Epidermal melanocyte (primary cell): ENCODE data around the gene TUBGCP4.

ENCODE experiments used
- DNase-seq: peaks from one replicate; pipeline ENCODE4 v3.0.0; 2011; ENCODE audit warnings: low spot score; ENCODE audit not compliant: insufficient read length

The TUBGCP4 gene

GRCh38 chr15:43402255-43402654, 31.4 kb downstream of the TUBGCP4 start:
- no peak for DNase-seq

GRCh38 chr15:43403616-43404015, 32.7 kb downstream of the TUBGCP4 start:
- DNase-seq: no peak

- no peak for DNase-seq
Observed at GRCh38 chr15:43404130-43404529, 33.2 kb downstream of the TUBGCP4 start.

DNA sequence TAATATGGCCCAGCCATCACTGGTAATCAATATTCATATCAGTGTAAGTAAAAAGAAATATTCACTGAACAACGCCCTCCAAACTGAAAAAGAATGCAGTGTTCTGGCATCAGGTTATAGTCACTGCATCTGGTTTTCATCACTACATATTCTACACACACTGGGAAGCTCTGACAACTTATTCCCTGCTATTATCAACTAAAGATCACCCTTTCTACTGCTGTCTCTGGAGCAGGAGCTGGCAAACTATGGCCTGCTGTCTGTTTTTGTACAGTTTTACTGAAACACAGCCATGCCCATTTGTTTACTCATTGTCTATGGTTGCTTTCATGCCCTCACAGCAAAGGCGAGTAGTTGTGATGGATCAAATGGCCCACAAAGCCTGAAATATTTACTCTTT, 35.3 kb downstream of the TUBGCP4 start:
- peak; percentile 28 for DNase-seq

GRCh38 chr15:43406808-43407207, 35.9 kb downstream of the TUBGCP4 start:
- DNase-seq: no peak

DNA sequence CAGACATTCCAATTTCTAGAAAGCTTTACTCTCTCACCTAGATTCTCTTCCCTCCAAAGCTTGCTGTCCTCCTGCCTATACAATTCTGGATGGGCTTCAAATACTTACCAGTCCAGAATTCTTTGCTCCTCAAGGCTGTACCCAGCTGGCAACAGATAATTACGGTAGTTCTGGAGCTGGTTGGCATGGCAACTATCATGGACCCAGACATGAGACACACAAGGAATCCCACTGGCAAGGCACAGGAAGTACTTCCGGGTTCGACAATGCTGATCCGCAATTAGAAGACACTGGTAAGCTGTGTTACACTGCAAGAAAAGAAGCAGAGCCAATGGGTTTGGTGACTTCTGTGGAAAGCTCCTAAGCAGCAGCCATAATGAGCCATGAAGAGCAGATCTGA, 37.9 kb downstream of the TUBGCP4 start:
- no peak for DNase-seq

DNA sequence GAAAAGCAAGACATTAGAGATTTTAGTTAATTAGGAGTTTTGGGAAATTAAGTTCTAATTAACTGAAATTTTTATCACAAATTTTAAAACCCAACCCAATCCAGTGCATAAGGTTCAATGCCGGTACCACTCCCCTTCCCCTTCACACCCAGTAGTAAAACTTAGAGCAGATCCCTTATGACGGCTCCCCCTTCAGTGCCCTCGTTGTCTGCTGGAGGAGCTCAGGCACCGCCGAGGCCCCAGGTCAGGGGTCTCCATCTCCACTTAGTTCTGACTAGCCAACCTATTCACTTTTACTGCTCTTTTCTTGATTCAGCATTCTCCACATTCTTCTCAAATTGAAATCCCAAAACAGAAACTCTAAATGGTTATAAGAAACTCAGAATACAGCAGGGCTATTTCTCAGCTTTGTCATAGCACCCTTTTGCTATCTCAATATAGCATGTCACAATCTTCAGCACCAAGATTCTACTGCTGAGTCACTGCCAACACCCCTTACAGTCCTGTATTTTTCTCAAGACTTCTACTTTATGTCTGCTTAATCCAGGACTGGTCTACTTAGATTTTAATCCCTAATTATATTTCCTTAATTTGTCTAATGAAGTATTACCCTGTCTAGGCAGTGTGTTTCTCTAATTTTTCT, 39.8 kb downstream of the TUBGCP4 start:
- no peak for DNase-seq

GRCh38 chr15:43412096-43412495, 41.2 kb downstream of the TUBGCP4 start:
- DNase-seq: no peak

- no peak for DNase-seq
Observed at GRCh38 chr15:43414196-43414595, 43.3 kb downstream of the TUBGCP4 start.

DNA sequence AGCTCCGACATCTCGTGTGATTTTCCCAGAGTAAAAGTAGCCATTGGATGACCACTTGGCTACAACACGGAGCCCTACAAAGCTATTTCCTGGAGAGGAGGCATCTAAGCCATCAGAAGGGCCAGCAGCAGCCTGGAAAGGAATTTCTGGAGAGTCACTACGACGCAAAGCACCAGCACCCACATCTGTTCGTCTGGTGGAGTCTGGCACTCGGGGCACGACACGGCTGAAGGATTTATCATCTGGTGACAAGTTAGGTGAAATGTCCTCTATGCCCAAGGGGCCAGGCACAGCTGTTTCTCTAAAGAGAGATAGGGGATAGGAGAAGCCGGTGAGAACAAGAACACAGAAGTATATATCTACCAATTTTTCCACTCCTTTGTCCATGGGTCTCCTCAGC, 49.5 kb downstream of the TUBGCP4 start:
- no peak for DNase-seq

DNA sequence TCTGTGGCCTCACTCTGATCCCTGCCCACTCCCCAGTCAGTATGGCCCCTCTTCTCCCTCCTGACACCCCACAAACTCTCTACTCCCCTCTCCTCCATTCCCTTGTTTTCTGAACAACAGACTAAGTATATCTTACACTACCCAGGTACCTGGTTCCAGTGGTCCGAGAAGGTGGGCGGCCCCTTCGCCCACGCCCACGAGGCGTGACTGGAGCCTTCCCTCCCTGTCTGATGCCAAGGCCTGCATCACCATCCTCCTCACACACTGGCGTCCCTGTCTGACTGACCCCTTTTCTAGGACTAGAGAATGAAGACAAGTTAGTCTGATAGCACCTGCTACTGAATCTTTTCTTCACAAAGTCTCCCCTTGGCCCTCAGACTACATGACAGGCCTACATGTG, 50.0 kb downstream of the TUBGCP4 start:
- no peak for DNase-seq

- no peak for DNase-seq
Observed at GRCh38 chr15:43423793-43424192, 52.9 kb downstream of the TUBGCP4 start.

DNA sequence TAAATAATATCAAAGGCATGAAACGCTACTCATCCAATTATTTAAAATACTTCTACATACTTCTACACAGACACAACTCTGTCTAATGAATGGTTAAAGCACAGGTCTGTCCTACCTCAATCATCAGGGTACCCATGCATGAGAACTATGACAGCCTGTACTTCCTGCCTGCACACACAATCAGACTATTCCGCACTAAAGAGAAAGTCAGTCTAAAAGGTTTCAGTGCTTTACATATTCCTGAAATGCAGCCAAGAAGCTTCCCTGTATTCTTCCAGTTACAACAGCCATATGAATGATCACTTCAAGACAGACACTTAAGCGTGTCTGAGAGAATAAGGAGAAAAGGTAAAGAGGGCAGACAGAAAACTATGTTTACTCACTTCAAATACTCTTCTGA, 58.8 kb downstream of the TUBGCP4 start:
- no peak for DNase-seq

GRCh38 chr15:43433165-43433564, 62.3 kb downstream of the TUBGCP4 start:
- DNase-seq: no peak

DNA sequence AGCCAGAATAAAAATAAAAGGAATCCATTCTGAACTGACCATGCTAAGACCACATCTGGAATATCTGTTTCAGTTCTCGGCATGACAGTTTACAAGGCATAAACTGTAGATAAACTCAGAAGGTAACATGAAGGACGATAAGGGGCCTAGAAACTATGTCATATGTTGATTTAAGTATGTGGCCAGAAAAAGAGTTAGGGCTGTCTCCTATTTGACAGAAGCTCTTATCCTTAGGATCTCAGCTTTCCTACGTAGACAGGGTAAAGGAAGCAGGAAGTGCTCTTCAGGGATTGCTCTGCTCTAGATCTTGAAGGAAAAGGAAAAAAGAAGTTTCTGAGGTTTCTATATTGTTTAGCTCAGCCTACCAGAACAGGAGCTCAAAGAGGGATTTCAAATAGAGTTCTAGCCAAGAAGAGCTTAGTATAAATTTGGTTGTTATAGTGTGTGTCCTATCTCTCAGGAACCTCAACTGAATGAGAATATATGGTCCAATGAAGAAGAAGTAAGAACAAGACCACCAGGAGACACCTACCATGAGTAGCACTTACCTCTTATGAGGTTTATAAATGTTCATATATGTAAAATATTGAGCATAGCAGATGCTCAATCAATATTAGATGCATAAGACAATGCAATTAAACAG, 62.9 kb downstream of the TUBGCP4 start:
- DNase-seq: no peak

- DNase-seq: no peak
Observed at GRCh38 chr15:43434446-43434845, 63.5 kb downstream of the TUBGCP4 start.

DNA sequence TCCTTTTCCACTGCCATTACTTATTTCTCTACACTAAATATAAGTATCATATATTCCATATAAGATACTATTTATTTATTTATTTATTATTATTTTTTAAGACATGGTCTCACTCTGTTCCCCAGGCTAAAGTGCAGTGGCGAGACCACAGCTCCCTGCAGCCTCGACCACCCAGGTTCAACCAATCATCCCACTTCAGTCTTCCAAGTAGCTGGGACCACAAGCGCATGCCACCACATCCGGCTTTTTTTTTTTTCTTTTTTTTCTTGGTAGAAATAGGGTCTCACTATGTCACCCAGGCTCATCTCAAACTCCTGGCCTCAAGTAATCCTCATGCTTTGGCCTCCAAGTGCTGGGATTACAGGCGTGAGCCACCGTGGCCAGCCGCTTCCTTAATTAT, 65.5 kb downstream of the TUBGCP4 start:
- no peak for DNase-seq

DNA sequence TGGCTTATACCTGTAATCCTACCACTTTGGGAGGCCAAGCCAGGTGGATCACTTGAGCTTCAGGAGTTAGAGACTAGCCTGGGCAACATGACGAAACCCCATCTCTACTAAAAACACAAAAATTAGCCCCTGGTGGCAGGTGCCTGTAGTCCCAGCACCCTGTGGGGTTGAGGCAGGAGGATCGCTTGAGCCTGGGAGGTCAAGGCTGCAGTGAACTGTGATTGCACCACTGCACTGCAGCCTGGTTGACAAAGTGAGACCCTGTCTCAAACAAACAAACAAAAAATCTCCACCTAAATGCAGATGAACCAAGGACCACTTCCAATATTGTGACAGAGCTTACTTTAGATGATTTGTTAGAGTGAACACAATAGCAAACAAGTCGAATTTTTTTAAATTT, 68.4 kb downstream of the TUBGCP4 start:
- no peak for DNase-seq

DNA sequence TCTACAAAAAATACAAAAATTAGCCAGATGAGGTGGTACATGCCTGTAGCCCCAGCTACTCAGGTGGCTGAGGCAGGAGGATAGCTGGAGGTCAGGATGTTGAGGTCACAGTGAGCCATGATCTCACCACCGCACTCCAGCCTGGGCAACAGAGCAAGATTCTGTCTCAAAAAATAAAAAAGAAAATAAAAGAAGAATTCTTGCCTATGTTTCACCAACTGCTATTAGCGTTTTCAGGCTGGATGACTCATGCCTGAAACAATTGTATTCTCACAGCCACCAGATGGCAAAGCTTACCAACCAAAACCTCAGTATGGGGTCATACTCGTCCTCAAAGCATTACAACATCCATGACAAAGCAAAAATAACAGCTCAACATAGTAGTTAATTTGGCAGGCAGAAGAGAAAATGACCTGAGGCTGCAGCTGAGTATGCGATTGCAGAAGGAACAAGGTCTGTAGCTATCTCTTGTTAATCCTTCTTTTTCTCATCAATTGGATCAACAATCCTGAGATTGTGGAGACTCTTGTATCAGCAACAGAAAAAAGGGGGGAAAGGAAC, 69.9 kb downstream of the TUBGCP4 start:
- peak; percentile 82 for DNase-seq

DNA sequence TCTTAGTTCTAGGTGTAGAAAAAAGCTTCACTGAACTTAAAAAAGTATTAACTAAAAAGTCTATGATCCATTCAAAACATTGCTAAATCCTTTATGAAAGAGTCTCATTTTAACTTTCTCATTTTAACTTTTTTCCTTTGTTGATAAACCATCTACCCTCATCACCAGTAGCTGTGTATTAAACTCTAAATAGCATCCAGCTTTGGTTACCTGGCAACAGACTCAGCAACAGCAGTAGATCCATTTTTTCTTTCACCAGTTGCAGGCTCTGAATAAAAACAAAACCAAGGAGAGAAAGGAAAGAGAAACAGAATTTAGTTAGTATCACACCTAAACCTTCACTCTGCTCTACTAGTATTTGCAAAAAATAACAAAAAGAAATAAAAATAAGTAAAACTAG, 70.4 kb downstream of the TUBGCP4 start:
- DNase-seq: no peak

DNA sequence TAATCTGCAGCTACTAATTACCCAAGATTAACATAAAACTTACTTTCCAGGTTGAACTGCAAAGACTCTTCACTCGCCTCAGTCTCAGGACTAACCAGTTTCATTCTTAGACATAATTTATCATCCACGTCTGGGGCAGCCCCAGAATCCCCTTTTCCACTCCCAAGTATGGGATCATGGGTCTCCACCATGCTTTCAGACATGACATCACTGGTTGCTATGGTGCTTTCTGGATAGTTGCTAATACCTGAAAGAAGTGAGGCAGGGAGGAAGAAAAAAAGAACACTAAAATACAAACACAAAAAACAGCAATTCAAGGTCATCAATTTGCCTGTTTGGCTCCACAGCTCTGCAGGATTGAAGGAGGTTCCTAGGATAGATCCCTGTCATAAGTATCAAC, 75.4 kb downstream of the TUBGCP4 start:
- DNase-seq: no peak

GRCh38 chr15:43449981-43450380, 79.1 kb downstream of the TUBGCP4 start:
- DNase-seq: no peak
